ENCODE results near the gene CYP2F1. TPM values are rescaled to one million over a fixed set of nuclear protein-coding genes. Genes with fewer than 3 reads are reported as not detected.
"Not testable (repeated sequence)": the region's sequence is repeated elsewhere in the genome, so short reads cannot be mapped to it uniquely, and the experiment has no call there.

Gene CYP2F1
- total RNA-seq, 1 donor from 2014 or later: not detected

DNA sequence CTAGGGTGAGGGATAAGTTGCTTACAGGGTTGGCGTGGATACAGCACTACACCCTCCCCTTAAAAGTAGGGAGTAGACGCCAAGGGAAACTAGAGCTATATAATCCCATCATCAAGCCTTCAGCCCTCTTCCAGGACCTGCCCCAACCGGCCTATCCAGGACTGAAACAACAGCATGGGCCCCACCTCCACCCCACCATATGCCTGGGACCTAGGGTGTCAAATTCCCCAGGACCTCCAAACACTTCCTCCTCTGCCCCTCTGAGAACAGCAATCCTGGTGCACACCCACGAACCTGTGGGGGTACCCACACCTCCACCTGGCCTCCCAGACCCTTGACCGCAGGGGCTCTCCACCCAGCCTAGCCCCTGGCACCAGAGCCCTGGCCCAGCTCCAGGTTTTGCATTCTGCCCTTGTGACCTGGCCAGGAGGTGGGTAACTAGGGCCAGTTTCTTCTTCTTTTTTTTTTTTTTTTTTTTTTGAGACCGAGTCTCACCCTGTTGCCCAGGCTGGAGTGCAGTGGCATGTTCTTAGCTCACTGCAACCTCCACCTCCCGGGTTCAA, 1.4 kb upstream of the CYP2F1 start:
- Mint-ChIP-seq H3K4me1 (ENCODE audit: unreplicated experiment) (no peaks in the 10 kb centered on the region), H3K27me3 (ENCODE audit: unreplicated experiment) (peaks cover 13% of the 10 kb centered on the region), H3K36me3 (ENCODE audit: unreplicated experiment) (no peaks in the 10 kb centered on the region), H3K9me3 (ENCODE audit: unreplicated experiment) (no peaks in the 10 kb centered on the region), H3K4me3 (ENCODE audit: unreplicated experiment) (no peak overlapping the region), H3K27ac (ENCODE audit: unreplicated experiment) (no peak overlapping the region)
- DNase-seq (ENCODE audit: extremely low spot score, unreplicated experiment): no peak
- TF ChIP-seq, protein P1, sequence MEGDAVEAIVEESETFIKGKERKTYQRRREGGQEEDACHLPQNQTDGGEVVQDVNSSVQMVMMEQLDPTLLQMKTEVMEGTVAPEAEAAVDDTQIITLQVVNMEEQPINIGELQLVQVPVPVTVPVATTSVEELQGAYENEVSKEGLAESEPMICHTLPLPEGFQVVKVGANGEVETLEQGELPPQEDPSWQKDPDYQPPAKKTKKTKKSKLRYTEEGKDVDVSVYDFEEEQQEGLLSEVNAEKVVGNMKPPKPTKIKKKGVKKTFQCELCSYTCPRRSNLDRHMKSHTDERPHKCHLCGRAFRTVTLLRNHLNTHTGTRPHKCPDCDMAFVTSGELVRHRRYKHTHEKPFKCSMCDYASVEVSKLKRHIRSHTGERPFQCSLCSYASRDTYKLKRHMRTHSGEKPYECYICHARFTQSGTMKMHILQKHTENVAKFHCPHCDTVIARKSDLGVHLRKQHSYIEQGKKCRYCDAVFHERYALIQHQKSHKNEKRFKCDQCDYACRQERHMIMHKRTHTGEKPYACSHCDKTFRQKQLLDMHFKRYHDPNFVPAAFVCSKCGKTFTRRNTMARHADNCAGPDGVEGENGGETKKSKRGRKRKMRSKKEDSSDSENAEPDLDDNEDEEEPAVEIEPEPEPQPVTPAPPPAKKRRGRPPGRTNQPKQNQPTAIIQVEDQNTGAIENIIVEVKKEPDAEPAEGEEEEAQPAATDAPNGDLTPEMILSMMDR (IDR thresholded peaks at IDR 0.05): no peak

DNA sequence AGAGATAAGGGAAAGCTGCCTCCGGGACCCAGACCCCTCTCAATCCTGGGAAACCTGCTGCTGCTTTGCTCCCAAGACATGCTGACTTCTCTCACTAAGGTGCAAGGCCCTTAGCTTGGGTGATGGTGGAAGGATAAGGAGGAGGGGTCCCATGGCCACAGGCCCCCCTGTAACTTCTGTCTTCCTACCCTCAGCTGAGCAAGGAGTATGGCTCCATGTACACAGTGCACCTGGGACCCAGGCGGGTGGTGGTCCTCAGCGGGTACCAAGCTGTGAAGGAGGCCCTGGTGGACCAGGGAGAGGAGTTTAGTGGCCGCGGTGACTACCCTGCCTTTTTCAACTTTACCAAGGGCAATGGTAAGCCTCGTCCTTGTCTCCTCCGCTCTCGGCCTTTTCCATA, 2.0 kb downstream of the CYP2F1 start:
- no peak for DNase-seq (ENCODE audit: extremely low spot score, unreplicated experiment)
- no peaks in the 10 kb centered on the region for H3K36me3 Mint-ChIP-seq (ENCODE audit: unreplicated experiment)

DNA sequence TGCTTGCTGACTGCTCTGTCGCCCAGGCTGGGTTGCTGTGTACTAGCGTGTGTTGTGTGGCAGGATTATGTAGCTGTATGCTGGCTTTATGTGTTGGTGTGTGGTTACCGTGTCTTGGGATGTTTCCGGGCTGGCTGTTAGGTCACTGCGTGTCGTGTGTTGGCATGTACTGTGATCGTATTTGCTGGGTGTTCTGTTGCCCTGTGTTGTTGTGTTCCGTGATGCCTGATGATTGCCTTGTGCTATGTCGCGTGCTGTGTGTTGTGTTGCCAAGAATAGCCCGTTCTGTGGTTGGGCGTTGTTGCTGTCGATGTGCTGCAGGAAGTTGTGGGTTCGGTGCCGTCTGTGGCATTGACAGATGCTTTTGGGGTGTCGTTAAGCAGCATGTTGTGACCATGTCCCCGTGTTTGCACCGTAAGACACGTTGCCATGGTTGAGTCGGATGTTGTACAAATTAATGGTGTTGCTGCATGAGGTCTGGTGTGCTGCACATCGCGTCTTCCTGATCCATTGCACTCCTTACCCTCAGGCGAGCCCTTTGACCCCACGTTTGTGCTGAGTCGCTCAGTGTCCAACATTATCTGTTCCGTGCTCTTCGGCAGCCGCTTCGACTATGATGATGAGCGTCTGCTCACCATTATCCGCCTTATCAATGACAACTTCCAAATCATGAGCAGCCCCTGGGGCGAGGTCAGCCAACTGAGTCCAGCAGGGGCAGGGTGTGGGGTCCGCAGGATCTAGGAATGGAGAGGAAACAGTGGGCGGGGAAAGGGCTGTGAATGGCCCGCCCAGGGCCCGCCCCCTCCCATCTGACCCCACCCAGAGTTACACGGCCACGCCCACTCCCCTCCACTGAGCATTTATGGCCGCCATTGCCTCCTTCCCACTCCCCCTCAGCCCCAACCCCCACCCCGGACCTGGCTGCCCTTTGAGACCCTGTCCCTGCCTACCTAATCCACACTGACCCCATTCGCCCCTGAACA, 7.0 kb downstream of the CYP2F1 start:
- not testable (repeated sequence) for H3K36me3 Mint-ChIP-seq (ENCODE audit: unreplicated experiment); DNase-seq (ENCODE audit: extremely low spot score, unreplicated experiment); H3K27me3 Mint-ChIP-seq (ENCODE audit: unreplicated experiment); H3K4me3 Mint-ChIP-seq (ENCODE audit: unreplicated experiment); H3K9me3 Mint-ChIP-seq (ENCODE audit: unreplicated experiment); H3K4me1 Mint-ChIP-seq (ENCODE audit: unreplicated experiment); H3K27ac Mint-ChIP-seq (ENCODE audit: unreplicated experiment)

More for the DNA sequence above, 2.0 kb downstream of the CYP2F1 start:
- peaks cover 13% of the 10 kb centered on the region for H3K27me3 Mint-ChIP-seq (ENCODE audit: unreplicated experiment)
- no peak overlapping the region for H3K27ac Mint-ChIP-seq (ENCODE audit: unreplicated experiment)
- TF ChIP-seq, protein P1 (IDR thresholded peaks at IDR 0.05): no peak
- H3K9me3 Mint-ChIP-seq (ENCODE audit: unreplicated experiment): no peaks in the 10 kb centered on the region
- no peaks in the 10 kb centered on the region for H3K4me1 Mint-ChIP-seq (ENCODE audit: unreplicated experiment)
- no peak overlapping the region for H3K4me3 Mint-ChIP-seq (ENCODE audit: unreplicated experiment)

DNA sequence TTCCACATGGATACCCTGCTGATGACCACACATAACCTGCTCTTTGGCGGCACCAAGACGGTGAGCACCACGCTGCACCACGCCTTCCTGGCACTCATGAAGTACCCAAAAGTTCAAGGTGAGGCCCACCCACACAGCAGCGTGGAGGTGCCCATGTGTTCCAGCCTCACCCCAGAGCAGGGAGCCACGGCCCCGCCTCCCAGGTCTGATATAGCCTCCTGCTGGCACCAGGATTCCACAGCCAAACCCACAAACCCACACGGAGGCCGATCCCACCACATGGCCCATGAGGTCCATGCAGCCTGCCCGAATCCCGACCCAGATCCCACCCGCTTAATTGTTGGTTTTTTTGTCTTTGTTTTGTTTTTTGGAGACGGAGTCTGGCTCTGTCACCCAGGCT, 8.6 kb downstream of the CYP2F1 start:
- H3K9me3 Mint-ChIP-seq (ENCODE audit: unreplicated experiment); H3K4me1 Mint-ChIP-seq (ENCODE audit: unreplicated experiment); H3K36me3 Mint-ChIP-seq (ENCODE audit: unreplicated experiment); DNase-seq (ENCODE audit: extremely low spot score, unreplicated experiment); H3K4me3 Mint-ChIP-seq (ENCODE audit: unreplicated experiment); H3K27me3 Mint-ChIP-seq (ENCODE audit: unreplicated experiment); H3K27ac Mint-ChIP-seq (ENCODE audit: unreplicated experiment): not testable (repeated sequence)

DNA sequence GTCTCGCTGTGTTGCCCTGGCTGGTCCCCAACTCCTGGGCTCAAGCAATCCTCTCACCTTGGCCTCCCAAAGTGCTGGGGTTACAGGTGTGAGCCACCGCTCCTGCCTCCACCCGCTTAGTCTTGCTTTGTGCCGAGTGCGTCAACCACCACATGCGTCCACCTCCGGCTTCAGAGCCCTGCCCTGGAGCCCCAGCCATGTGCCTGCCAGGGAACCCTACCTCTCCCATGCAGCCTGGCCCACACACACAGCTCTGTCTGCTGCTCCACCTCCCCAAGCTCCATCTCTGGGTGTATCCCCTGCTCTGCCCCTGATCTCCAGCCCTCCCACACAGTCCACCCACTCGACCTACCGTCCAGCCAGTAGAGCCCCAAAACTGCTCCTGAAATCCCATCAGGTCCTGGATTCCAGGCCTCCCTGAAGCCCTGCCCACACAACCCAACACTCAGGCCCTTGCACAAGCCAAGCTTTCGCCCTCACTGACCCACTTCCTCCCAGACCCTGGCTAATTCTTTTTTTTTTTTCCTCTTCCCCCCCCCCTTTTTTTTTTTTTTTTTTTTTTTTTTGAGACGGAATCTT, 9.6 kb downstream of the CYP2F1 start:
- no peak overlapping the region for H3K27ac Mint-ChIP-seq (ENCODE audit: unreplicated experiment)
- H3K4me1 Mint-ChIP-seq (ENCODE audit: unreplicated experiment): peaks cover 9% of the 10 kb centered on the region
- H3K27me3 Mint-ChIP-seq (ENCODE audit: unreplicated experiment): peaks cover 3% of the 10 kb centered on the region
- no peaks in the 10 kb centered on the region for H3K9me3 Mint-ChIP-seq (ENCODE audit: unreplicated experiment)
- H3K36me3 Mint-ChIP-seq (ENCODE audit: unreplicated experiment): no peaks in the 10 kb centered on the region
- no peak overlapping the region for H3K4me3 Mint-ChIP-seq (ENCODE audit: unreplicated experiment)
- no peak for DNase-seq (ENCODE audit: extremely low spot score, unreplicated experiment)
- TF ChIP-seq, protein P1 (IDR thresholded peaks at IDR 0.05): no peak

DNA sequence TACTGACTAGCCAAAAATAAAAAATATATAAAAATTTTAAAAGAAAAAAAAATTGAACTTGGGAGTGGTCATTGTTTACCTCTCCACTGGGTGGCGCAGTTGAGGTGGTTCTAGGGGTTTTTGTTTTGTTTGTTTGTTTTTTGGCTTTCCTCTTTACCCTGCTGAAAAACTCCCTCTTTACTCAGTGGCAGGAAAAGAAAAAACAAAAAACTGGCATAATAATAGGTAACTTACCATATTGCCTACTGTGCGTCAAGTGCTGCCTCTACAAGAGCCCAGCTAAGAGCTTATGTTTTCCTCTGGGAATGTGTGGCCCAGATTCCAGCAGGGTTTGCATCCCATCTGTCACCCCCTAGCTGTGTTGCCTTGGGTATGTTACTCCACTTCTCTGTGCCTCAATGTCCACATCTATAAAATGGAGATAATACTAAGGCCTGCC, 12.6 kb downstream of the CYP2F1 start:
- TF ChIP-seq, protein P1 (IDR thresholded peaks at IDR 0.05): peak; percentile 72
- H3K4me3 Mint-ChIP-seq (ENCODE audit: unreplicated experiment); H3K36me3 Mint-ChIP-seq (ENCODE audit: unreplicated experiment); DNase-seq (ENCODE audit: extremely low spot score, unreplicated experiment); H3K9me3 Mint-ChIP-seq (ENCODE audit: unreplicated experiment); H3K4me1 Mint-ChIP-seq (ENCODE audit: unreplicated experiment); H3K27ac Mint-ChIP-seq (ENCODE audit: unreplicated experiment): not testable (repeated sequence)
- H3K27me3 Mint-ChIP-seq (ENCODE audit: unreplicated experiment): peaks cover 18% of the 10 kb centered on the region

DNA sequence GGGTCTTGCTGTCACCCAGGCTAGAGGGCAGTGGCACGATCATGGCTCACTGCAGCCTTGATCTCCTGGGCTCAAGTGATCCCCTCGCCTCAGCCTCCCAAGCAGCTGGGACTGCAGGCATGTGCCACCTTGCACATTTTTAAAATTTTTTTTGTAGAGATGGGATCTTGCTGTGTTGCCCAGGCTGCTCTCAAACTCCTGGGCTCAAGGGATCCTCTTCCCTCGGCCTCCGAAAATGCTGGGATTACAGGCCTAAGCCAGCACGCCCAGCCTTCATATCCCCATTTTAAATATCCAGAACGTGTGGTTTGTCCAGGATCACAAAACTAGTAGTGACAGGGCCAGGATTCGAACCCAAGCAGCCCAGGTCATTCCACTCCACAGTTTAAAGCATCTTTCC, 13.1 kb downstream of the CYP2F1 start:
- H3K4me3 Mint-ChIP-seq (ENCODE audit: unreplicated experiment): not testable (repeated sequence)

More for the DNA sequence above, 13.1 kb downstream of the CYP2F1 start:
- H3K4me1 Mint-ChIP-seq (ENCODE audit: unreplicated experiment); DNase-seq (ENCODE audit: extremely low spot score, unreplicated experiment); H3K27ac Mint-ChIP-seq (ENCODE audit: unreplicated experiment); H3K9me3 Mint-ChIP-seq (ENCODE audit: unreplicated experiment); H3K36me3 Mint-ChIP-seq (ENCODE audit: unreplicated experiment): not testable (repeated sequence)
- H3K27me3 Mint-ChIP-seq (ENCODE audit: unreplicated experiment): peaks cover 23% of the 10 kb centered on the region

Data from osteocyte (in vitro differentiated cells).